Common myeloid progenitor, CD34-positive (primary cell): Measurements from ENCODE around the gene SRPX.

Experiments
- CTCF ChIA-PET: fragments of 350-600 bp; sonication (Branson Sonifier 250); formaldehyde crosslinking; loops from one replicate; lab custom pipeline; 2021; ENCODE audit warnings: antibody characterized with exemption; lab: Charles Lee
- POLR2A ChIA-PET: fragments of 350-600 bp; sonication (Branson Sonifier 250); formaldehyde crosslinking; loops from one replicate; lab custom pipeline; 2021; ENCODE audit warnings: antibody characterized with exemption; lab: Charles Lee
- DNase-seq, 3 donors: peaks; one replicate each; pipeline versions ENCODE4 v3.0.0 to v3.0.0-alpha.2; 2013
- H3K27ac ChIP-seq, 2 experiments: 1 replicate in 1 of 2; 2 replicates in 1 of 2; pipeline ENCODE4 v1.7.0; 2013; ENCODE audit warnings: inconsistent platforms in 2 of 2, low read length in 2 of 2, mild to moderate bottlenecking in 2 of 2, low read depth in 1 of 2, moderate library complexity in 1 of 2; ENCODE audit not compliant: severe bottlenecking in 2 of 2, insufficient read depth in 1 of 2, poor library complexity in 1 of 2
- H3K27me3 ChIP-seq, 5 experiments: replicated peaks in 2 of 5; 1 replicate in 3 of 5; 2 replicates in 2 of 5; pipeline versions ENCODE4 v1.6.1 to v1.7.0; 2013; ENCODE audit warnings: low read length in 4 of 5, mild to moderate bottlenecking in 2 of 5, moderate library complexity in 2 of 5, inconsistent platforms in 1 of 5; ENCODE audit not compliant: insufficient read depth in 5 of 5, control insufficient read depth in 4 of 5
- H3K36me3 ChIP-seq, 4 experiments: 1 replicate in 2 of 4; 2 replicates in 2 of 4; pipeline versions ENCODE4 v1.6.1 to v1.7.0; 2013; ENCODE audit warnings: low read length in 3 of 4, control low read depth in 1 of 4, mild to moderate bottlenecking in 1 of 4; ENCODE audit not compliant: control insufficient read depth in 4 of 4, insufficient read depth in 4 of 4
- H3K4me1 ChIP-seq, 4 experiments: 1 replicate in 3 of 4; 2 replicates in 1 of 4; pipeline versions ENCODE4 v1.6.1 to v1.7.1; 2013; ENCODE audit warnings: low read length in 3 of 4, mild to moderate bottlenecking in 3 of 4, control low read depth in 1 of 4, inconsistent platforms in 1 of 4, moderate library complexity in 1 of 4; ENCODE audit not compliant: control insufficient read depth in 4 of 4, insufficient read depth in 4 of 4; ENCODE audit errors: control extremely low read depth in 1 of 4
- H3K4me3 ChIP-seq, 7 experiments: 1 replicate in 4 of 7; 2 replicates in 3 of 7; pipeline versions ENCODE4 v1.5.1 to v1.7.0; 2013; ENCODE audit warnings: mild to moderate bottlenecking in 7 of 7, low read length in 6 of 7, moderate library complexity in 6 of 7, inconsistent platforms in 2 of 7, low read depth in 2 of 7, control low read depth in 1 of 7; ENCODE audit not compliant: insufficient read depth in 4 of 7, control insufficient read depth in 1 of 7; ENCODE audit errors: extremely low read depth in 1 of 7
- H3K9me3 ChIP-seq, 5 experiments: 1 replicate in 4 of 5; 2 replicates in 1 of 5; pipeline versions ENCODE4 v1.6.1 to v1.7.1; 2013; ENCODE audit warnings: low read length in 4 of 5, mild to moderate bottlenecking in 2 of 5, inconsistent platforms in 1 of 5, low read depth in 1 of 5, moderate library complexity in 1 of 5; ENCODE audit not compliant: control insufficient read depth in 4 of 5, insufficient read depth in 2 of 5; ENCODE audit errors: control extremely low read depth in 1 of 5
- WGBS: methylation state at CpG from one replicate; pipeline ENCODE4 v1.1.5; 2013; ENCODE audit not compliant: insufficient coverage; 5-methylcytosine and 5-hydroxymethylcytosine counted together

The SRPX gene

GRCh38 chrX:38163193-38163592, 57.5 kb downstream of the SRPX start:
- no peaks in the 10 kb centered on the region for H3K36me3 ChIP-seq
- no peak overlapping the region for H3K4me3 ChIP-seq
- no peaks in the 10 kb centered on the region for H3K4me1 ChIP-seq
- no peak for DNase-seq
- peaks cover 0 to 3% (median 0%) of the 10 kb centered on the region in 5 experiments for H3K27me3 ChIP-seq
- no peaks in the 10 kb centered on the region for H3K9me3 ChIP-seq
- no peak overlapping the region for H3K27ac ChIP-seq
- CTCF ChIA-PET = no interaction called here
- POLR2A ChIA-PET = no interaction called here

- no peaks in the 10 kb centered on the region for H3K9me3 ChIP-seq
- WGBS = 89% methylated on average over 5 of the region's 7 CpGs
- no peak overlapping the region for H3K27ac ChIP-seq
- CTCF ChIA-PET = no interaction called here
- POLR2A ChIA-PET = no interaction called here
- DNase-seq = no peak
- peaks cover 0 to 9% (median 0%) of the 10 kb centered on the region in 5 experiments for H3K27me3 ChIP-seq
- H3K4me3 ChIP-seq = no peak overlapping the region
- no peaks in the 10 kb centered on the region for H3K36me3 ChIP-seq
- no peaks in the 10 kb centered on the region for H3K4me1 ChIP-seq
Observed at GRCh38 chrX:38156838-38157237, 63.8 kb downstream of the SRPX start.

- 80% methylated on average over 1 of the region's 2 CpGs for WGBS
- Histone ChIP-seq H3K4me1 (no peaks in the 10 kb centered on the region), H3K27ac (no peak overlapping the region), H3K4me3 (no peak overlapping the region), H3K27me3 (peaks cover 0 to 6% (median 0%) of the 10 kb centered on the region in 5 experiments), H3K36me3 (no peaks in the 10 kb centered on the region), H3K9me3 (no peaks in the 10 kb centered on the region)
- DNase-seq = no peak
- POLR2A ChIA-PET = no interaction called here
- CTCF ChIA-PET = no interaction called here
Observed at GRCh38 chrX:38154818-38155217, 65.9 kb downstream of the SRPX start.

- no peaks in the 10 kb centered on the region for H3K9me3 ChIP-seq
- CTCF ChIA-PET = no interaction called here
- DNase-seq = no peak
- H3K27ac ChIP-seq = no peak overlapping the region
- POLR2A ChIA-PET = no interaction called here
- no peaks in the 10 kb centered on the region for H3K4me1 ChIP-seq
- H3K27me3 ChIP-seq = peaks cover 0 to 9% (median 0%) of the 10 kb centered on the region in 5 experiments
- WGBS = 51% methylated on average over 4 of the region's 5 CpGs
- no peak overlapping the region for H3K4me3 ChIP-seq
- H3K36me3 ChIP-seq = no peaks in the 10 kb centered on the region
Observed at GRCh38 chrX:38154340-38154739, 66.3 kb downstream of the SRPX start.

GRCh38 chrX:38151441-38151840, 69.2 kb downstream of the SRPX start:
- Histone ChIP-seq H3K4me1 (no peaks in the 10 kb centered on the region), H3K27me3 (peaks cover 0 to 9% (median 0%) of the 10 kb centered on the region in 5 experiments), H3K36me3 (no peaks in the 10 kb centered on the region), H3K4me3 (no peak overlapping the region), H3K9me3 (no peaks in the 10 kb centered on the region), H3K27ac (no peak overlapping the region)
- CTCF ChIA-PET = interaction anchor here (0.7 kb wide), 1 partner anchor 8 kb away, joined by 3 read pairs; no protein-coding TSS in a partner anchor
- WGBS = 80% methylated on average over 3 of the region's 5 CpGs
- DNase-seq = no peak
- POLR2A ChIA-PET = no interaction called here

GRCh38 chrX:38150993-38151392, 69.7 kb downstream of the SRPX start:
- WGBS = 87% methylated on average over 3 of the region's 4 CpGs
- H3K27ac ChIP-seq = no peak overlapping the region
- peaks cover 0 to 9% (median 0%) of the 10 kb centered on the region in 5 experiments for H3K27me3 ChIP-seq
- H3K4me1 ChIP-seq = no peaks in the 10 kb centered on the region
- CTCF ChIA-PET = interaction anchor here (0.7 kb wide), 1 partner anchor 9 kb away, joined by 3 read pairs; no protein-coding TSS in a partner anchor
- no peak for DNase-seq
- H3K36me3 ChIP-seq = no peaks in the 10 kb centered on the region
- POLR2A ChIA-PET = no interaction called here
- no peak overlapping the region for H3K4me3 ChIP-seq
- H3K9me3 ChIP-seq = no peaks in the 10 kb centered on the region

- WGBS = no CpG with 5 or more reads among the region's 2 CpGs
- H3K27ac ChIP-seq = no peak overlapping the region
- H3K27me3 ChIP-seq = peaks cover 0 to 6% (median 0%) of the 10 kb centered on the region in 5 experiments
- no peak overlapping the region for H3K4me3 ChIP-seq
- H3K36me3 ChIP-seq = no peaks in the 10 kb centered on the region
- CTCF ChIA-PET = no interaction called here
- H3K9me3 ChIP-seq = no peaks in the 10 kb centered on the region
- no peak for DNase-seq
- POLR2A ChIA-PET = no interaction called here
- H3K4me1 ChIP-seq = no peaks in the 10 kb centered on the region
Observed at GRCh38 chrX:38149016-38149415, 71.7 kb downstream of the SRPX start.
